Cardiac fibroblast (primary cell): ENCODE data around the gene HACD4.
"Not testable (repeated sequence)": the region's sequence is repeated elsewhere in the genome, so short reads cannot be mapped to it uniquely, and the experiment has no call there.

Experiments used
- DNase-seq, 2 donors: peaks; one replicate each; pipeline versions ENCODE4 v3.0.0 to v3.0.0-alpha.2; 2010; ENCODE audit warnings: low read depth in 2 of 2
- H3K4me3 ChIP-seq, 2 donors: replicated peaks in 1 of 2; 1 replicate in 1 of 2; 2 replicates in 1 of 2; pipeline ENCODE4 v1.5.1; 2011; ENCODE audit warnings: low read depth in 2 of 2, low read length in 2 of 2, mild to moderate bottlenecking in 2 of 2, moderate library complexity in 1 of 2
- CTCF ChIP-seq: IDR thresholded peaks from one replicate; pipeline ENCODE4 v1.5.1; 2011; ENCODE audit warnings: low read depth, mild to moderate bottlenecking, low read length, inconsistent platforms

Gene HACD4

GRCh38 chr9:20980832-20981455, 50.5 kb downstream of the HACD4 start:
- TF ChIP-seq CTCF: no peak
- DNase-seq: peak; percentile 60 to 63
- H3K4me3 ChIP-seq: no peak overlapping the region

GRCh38 chr9:20978249-20978648, 53.2 kb downstream of the HACD4 start:
- DNase-seq: no peak
- no peak overlapping the region for H3K4me3 ChIP-seq
- TF ChIP-seq CTCF: no peak

GRCh38 chr9:20974191-20974938, 57.1 kb downstream of the HACD4 start:
- not testable (repeated sequence) for DNase-seq, H3K4me3 ChIP-seq

- H3K4me3 ChIP-seq, DNase-seq: not testable (repeated sequence)
Observed at GRCh38 chr9:20973246-20973947, 58.0 kb downstream of the HACD4 start.

DNA sequence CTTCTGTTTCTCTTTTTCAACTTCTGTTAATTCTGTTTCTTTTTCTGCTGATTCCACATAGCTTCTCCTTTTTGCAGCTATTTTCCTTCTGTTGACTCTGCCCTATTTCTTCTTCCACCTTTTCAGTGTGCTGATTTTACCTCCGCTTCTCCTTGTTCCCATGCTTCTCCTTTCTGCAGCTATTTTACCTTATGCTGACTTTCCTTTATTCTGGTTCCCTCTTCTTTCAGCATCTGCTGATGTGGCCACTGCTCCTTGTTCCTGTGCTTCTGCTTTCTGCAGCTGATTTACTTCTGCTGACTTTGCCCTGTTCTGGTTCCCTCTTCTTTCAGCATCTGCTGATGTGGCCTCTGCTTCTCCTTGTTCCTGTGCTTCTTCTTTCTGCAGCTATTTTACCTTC, 58.8 kb downstream of the HACD4 start:
- no peak overlapping the region for H3K4me3 ChIP-seq
- DNase-seq: no peak
- TF ChIP-seq CTCF: no peak

DNA sequence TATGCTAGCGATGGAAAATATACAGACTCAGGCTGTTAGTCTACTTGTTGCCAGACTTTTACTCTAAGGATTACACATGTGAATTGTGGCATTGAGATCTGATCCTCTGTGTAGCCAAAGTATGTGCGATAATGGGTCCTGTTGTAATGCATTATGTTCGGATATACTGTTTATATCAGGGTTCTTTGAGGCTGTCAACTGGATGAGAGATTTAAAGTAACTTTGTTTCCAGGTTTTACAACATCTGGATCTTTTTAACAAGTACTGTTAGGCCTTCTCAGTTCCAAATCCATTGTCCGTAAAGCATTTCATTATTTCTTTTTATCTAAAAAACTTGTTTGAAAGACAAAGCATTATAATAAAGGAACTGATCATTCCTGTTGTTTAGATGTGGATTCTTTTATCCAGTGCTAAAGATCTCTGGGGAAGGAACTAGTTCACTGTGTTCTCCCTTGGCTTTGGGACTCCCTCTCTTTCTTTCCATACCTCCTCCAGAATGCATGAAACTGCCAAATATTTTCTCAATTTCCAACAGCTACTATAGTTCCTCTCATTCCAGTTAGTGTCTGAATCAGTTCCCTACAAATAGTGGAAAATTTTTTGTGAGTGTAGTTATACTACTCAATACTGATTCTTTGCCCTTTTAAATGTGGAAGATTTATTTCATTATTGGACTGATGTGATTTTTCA, 68.8 kb downstream of the HACD4 start:
- DNase-seq: no peak
- no peak for TF ChIP-seq CTCF
- no peak overlapping the region for H3K4me3 ChIP-seq

DNA sequence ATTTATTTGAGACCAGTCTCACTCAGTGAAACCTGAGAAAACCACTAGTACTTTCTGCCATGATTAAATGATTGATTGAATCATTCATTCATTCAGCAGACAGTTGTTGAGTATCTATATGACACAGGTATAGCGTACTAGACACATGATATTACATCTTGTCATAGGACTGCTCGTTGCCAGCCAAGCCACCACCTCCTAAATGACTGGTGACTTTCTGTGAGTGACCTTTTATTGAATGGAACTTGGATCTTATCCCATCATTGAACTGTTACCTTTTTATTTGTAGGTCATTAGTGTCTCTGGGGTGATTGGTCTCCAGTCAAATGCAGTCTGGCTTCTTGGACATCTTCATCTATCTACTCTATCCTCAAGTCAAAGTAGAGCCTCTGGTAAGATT, 80.7 kb downstream of the HACD4 start:
- no peak overlapping the region for H3K4me3 ChIP-seq
- DNase-seq: no peak
- no peak for TF ChIP-seq CTCF
